UCSD-AML1 (cell line): Measurements from ENCODE around the gene ZNF384.
"Not testable (repeated sequence)": the region's sequence is repeated elsewhere in the genome, so short reads cannot be mapped to it uniquely, and the experiment has no call there.

ENCODE experiments used
- DNase-seq: peaks from one replicate; lab custom pipeline; 2025; ENCODE audit not compliant: unreplicated experiment; lab: John Stamatoyannopoulos, UW

Gene ZNF384

GRCh38 chr12:6688999-6689882 is at the start of gene ZNF384:
ZNF384 (minus strand) TSS chr12:6689375; CDS start chr12:6679520, 9,855 bp downstream.
- DNase-seq: peak; percentile 97

GRCh38 chr12:6736754-6737153 is 47.6 kb upstream of the ZNF384 start:
- no peak for DNase-seq

DNA sequence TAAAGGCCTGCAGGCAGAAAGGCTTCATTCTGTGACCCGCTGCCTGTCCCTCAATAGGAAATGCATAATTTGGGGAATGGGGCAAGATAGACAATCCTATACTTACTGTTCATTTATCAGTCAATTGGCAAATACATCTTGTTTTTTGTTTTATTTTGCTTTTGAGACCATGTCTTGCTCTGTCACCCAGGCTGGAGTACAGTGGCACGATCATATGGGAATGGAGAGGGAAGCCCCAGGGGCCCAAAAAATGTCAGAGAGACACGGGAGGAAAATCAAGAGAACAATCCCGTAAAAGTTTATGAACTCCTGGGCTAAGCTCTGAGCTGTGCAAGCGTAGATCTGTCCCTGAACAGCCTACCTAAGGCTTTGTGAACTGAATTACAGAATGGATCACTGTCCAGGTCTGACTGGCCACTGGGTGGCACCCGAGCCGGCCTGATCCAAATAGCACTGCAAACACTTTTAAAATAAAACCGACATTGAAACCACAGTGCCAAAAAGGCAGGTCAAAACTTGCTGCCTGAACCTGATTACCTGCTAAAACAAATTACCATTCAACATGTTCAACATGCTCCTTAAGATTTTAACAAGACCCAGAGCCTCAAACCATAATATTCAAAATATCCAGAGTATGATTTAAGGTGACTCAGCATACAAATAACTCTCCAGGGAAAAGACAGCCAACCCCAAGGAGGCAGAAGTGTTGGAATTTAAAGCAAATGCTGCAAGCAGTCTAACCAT is 46.4 kb upstream of the ZNF384 start:
- DNase-seq: peak; percentile 60

DNA sequence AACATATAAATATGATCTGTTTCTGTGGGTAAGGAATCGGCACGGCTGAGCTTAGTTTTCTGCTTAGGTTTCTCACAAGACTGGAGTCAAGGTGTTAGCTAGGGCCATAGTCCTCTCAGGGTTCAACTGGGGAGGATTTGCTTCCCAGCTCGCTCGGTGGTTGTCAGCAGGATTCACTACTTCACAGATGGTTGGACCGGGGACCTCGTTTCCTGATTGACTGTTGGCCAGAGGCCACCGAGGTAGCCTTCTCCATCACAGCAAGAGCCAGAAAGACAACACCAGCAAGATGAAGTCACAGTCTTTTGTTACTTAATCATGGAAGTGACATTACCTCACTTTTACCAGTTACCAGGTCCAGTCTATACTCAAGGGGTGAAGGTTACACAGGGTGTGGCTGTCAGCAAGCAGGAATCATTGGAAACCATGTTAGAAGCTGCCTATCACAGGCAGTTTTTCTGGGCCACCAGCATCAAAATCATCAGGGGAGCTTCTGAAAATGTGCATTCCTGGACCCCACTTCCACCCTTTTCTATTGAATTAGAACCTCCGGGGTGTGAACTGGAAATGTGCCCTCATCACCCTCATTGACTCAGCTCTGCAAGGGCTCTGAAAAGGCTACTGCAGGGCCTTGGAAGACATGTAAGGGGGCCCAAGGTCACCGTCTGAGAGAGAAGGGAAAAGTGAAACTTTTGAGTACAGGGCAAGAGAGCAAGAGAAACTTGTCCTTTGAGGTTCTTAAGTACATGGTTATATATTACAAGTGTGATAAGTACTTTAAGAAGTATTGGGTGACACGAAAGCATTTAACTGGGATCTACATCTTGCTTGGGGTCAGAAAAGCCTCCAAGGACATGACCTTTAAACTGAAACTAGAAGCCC is 45.6 kb upstream of the ZNF384 start:
- no peak for DNase-seq

- no peak for DNase-seq
Measured at GRCh38 chr12:6730169-6730568, 41.0 kb upstream of the ZNF384 start.

DNA sequence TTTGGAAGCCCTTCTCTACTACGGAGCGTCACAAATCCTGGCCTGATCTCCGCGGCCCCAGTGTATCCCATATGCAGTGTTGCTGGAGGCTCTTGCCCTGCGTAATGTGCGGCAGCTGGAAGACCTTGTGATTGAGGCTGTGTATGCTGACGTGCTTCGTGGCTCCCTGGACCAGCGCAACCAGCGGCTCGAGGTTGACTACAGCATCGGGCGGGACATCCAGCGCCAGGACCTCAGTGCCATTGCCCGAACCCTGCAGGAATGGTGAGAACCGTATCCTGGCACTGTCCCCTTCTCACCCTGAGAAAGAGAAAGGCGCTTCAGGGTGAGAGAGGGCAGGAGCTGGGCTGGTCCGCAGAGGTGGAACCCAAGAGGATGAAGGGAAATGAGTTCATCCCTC is 40.0 kb upstream of the ZNF384 start:
- no peak for DNase-seq

- no peak for DNase-seq
Measured at GRCh38 chr12:6725350-6725749, 36.2 kb upstream of the ZNF384 start.

DNA sequence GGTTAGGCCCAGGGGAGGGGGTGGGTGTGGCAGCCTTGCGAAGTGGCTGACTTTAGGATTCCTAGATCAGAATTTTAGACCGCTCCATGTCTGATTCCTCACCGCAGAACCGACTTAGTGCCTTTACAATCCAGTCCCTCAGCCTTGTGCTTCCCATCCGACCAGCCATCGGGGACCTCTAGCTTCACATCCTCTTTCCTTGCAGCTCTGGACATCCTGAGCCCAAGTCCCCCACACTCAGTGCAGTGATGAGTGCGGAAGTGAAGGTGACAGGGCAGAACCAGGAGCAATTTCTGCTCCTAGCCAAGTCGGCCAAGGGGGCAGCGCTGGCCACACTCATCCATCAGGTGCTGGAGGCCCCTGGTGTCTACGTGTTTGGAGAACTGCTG is 35.2 kb upstream of the ZNF384 start:
- DNase-seq: peak; percentile 71

DNA sequence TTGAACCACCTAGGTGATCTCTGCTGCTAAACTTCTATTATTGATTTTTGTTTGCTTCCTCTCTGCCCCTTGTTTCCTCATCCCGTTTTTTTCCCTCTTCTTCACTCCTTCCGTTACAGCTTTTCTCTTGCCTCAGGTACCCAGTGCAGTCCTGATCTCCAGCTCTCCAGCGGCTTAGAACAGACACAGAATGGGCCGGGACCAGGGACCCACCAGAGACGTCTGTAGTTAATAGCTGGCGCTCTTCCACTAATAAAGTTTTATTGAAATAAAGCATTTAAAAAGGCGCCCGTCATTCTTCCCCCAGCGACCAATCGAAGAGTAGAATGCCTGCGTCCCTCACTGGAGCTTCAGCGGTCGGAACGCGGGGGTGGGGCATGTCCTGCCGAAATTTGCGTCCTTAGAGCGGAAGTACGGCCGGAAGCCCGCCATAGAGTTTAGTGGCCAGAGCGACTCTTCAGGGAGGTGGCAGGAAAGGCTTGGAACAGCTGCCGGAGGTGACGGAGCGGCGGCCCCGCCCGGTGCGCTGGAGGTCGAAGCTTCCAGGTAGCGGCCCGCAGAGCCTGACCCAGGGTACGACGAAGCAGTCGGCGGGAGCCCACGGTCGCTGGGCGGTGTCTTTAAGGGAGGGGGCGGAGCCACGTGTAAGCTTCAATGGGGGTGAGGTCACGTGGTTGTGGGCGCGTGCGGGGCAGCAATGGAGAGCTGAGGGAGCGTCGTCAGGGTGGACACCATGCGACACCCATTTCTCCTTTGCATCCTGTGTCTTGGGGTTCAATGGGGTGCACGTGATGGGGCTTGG is 34.6 kb upstream of the ZNF384 start, which contains the start of gene COPS7A:
COPS7A (plus strand) TSS at position 440 of the 802 bp plus-strand sequence. CDS start 611 bp downstream, outside the sequence.
- DNase-seq: peak; percentile 99

- DNase-seq: no peak
Measured at GRCh38 chr12:6722863-6723262, 33.7 kb upstream of the ZNF384 start.

GRCh38 chr12:6716874-6717437 is 27.8 kb upstream of the ZNF384 start:
- no peak for DNase-seq

DNA sequence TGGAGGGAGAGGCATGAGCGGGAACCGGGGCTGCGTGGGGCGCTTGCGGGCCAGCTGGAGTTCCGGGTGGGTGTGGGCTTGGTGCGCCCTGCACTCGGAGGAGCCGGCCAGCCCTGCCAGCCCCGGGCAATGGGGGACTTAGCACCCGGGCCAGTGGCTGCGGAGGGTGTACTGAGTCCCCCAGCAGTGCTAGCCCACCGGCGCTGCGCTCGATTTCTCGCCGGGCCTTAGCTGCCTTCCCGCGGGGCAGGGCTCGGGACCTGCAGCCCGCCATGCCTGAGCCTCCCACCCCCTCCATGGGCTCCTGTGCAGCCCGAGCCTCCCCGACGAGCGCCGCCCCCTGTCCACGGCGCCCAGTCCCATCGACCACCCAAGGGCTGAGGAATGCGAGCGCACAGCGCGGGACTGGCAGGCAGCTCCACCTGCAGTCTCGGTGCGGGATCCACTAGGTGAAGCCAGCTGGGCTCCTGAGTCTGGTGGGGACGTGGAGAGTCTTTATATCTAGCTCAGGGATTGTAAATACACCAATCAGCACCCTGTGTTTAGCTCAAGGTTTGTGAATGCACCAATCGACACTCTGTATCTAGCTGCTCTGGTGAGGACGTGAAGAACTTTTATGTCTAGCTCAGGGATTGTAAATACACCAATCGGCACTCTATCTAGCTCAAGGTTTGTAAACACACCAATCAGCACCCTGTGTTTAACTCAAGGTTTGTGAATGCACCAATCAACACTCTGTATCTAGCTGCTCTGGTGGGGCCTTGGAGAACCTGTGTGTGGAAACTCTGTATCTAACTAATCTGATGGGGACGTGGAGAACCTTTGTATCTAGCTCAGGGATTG is 27.1 kb upstream of the ZNF384 start:
- DNase-seq: not testable (repeated sequence)

DNA sequence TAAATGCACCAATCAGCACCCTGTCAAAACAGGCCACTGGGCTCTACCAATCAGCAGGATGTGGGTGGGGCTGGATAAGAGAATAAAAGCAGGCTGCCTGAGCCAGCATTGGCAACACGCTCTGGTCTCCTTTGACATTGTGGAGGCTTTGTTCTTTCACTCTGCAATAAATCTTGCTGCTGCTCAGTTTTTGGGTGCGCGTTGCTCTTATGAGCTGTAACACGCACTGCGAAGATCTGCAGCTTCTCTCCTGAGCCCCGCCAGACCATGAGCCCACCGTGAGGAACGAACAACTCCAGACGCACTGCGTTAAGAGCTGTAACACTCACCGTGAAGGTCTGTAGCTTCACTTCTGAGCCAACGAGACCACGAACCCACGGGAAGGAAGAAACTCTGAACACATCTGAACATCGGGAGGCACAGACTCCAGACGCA is 19.8 kb upstream of the ZNF384 start:
- no peak for DNase-seq

- DNase-seq: not testable (repeated sequence)
Measured at GRCh38 chr12:6708351-6708750, 19.2 kb upstream of the ZNF384 start.

DNA sequence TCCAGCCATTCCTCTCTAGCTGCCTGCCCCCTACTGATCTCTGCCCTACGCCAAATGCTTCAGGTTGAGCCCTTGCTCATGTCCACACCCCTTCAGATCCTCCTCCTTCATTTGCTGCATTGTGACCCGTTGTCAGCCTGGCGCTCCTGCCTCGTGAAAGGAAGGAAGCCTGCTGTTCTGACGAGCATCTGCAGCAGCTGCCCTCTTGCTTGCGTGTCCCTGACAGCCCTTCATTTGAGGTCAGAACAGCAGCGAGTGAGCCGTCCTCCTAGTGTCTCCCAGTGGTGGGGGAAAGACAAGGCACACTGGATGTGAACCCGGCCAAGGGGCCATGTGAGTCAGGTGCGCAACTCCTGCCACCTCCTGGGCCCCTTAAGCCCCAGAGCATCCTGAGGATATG is 14.5 kb upstream of the ZNF384 start:
- DNase-seq: peak; percentile 54

DNA sequence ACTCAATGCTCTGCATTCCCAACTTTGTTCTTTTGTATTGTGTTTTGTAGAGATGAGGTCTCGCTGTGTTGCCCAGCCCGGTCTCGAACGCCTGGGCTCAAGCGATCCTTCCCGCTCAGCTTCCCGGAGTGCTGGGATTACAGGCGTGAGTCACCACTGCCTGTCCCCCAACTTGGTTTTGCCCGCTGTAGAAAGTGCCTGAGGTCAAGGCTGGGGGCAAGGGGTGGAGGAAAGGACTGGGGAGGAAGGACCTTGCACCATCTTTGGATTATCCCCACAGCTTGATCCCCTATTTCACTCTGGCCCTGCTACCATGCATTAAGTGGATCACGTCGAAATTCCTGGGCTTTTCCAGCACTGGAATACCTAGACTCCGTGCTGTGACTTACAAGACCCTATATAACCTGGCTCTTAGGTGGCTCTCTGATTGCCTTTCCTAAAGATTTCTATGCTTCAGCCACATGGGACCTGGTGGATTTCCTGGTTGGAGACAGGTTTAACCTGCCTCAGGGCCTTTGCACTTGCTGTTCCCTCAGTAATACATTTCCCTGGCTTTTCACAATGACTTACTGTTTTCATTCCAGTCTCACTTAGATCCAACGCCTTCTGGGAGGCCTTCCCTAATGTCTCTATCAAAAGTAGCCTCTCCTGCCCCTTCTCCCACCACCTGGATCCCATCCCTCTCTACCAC is 12.0 kb upstream of the ZNF384 start:
- DNase-seq: no peak

- DNase-seq: no peak
Measured at GRCh38 chr12:6700646-6701051, 11.5 kb upstream of the ZNF384 start, which contains the start of gene PIANP. PIANP (minus strand) TSS chr12:6700815; CDS start chr12:6698061, 2,754 bp downstream.

GRCh38 chr12:6699989-6700645 is 10.9 kb upstream of the ZNF384 start:
- no peak for DNase-seq
